Measurements from ENCODE around the gene CEP295NL.
"Not testable (repeated sequence)": the region's sequence is repeated elsewhere in the genome, so short reads cannot be mapped to it uniquely, and the experiment has no call there.

The CEP295NL gene

GRCh38 chr17:78903101-78903779, at the start of gene CEP295NL:
Gene CEP295NL (minus strand): TSS chr17:78903201. CDS start chr17:78901828, 1,373 bp downstream.
- no peak for DNase-seq

GRCh38 chr17:78952706-78953105, 49.7 kb upstream of the CEP295NL start:
- no peak for DNase-seq

GRCh38 chr17:78951967-78952551, 49.1 kb upstream of the CEP295NL start:
- DNase-seq: no peak

GRCh38 chr17:78950870-78951269, 47.9 kb upstream of the CEP295NL start:
- DNase-seq: no peak

- no peak for DNase-seq
Measured at GRCh38 chr17:78947235-78948149, 44.5 kb upstream of the CEP295NL start.

- DNase-seq: no peak
Measured at GRCh38 chr17:78946631-78947030, 43.6 kb upstream of the CEP295NL start.

- no peak for DNase-seq
Measured at GRCh38 chr17:78946131-78946530, 43.1 kb upstream of the CEP295NL start.

GRCh38 chr17:78945455-78945854, 42.5 kb upstream of the CEP295NL start:
- DNase-seq: not testable (repeated sequence)

GRCh38 chr17:78944956-78945355, 42.0 kb upstream of the CEP295NL start:
- no peak for DNase-seq

- DNase-seq: no peak
Measured at GRCh38 chr17:78944026-78944425, 41.0 kb upstream of the CEP295NL start.

GRCh38 chr17:78940708-78941107, 37.7 kb upstream of the CEP295NL start:
- no peak for DNase-seq

- DNase-seq: no peak
Measured at GRCh38 chr17:78940258-78940657, 37.3 kb upstream of the CEP295NL start.

- DNase-seq: no peak
Measured at GRCh38 chr17:78939615-78940014, 36.6 kb upstream of the CEP295NL start.

- no peak for DNase-seq
Measured at GRCh38 chr17:78937561-78937960, 34.6 kb upstream of the CEP295NL start.

- DNase-seq: no peak
Measured at GRCh38 chr17:78935419-78936323, 32.7 kb upstream of the CEP295NL start.

- no peak for DNase-seq
Measured at GRCh38 chr17:78934681-78935418, 31.8 kb upstream of the CEP295NL start.

GRCh38 chr17:78933959-78934568, 31.1 kb upstream of the CEP295NL start:
- no peak for DNase-seq

GRCh38 chr17:78933025-78933958, 30.3 kb upstream of the CEP295NL start:
- no peak for DNase-seq

GRCh38 chr17:78929908-78930775, 27.1 kb upstream of the CEP295NL start:
- DNase-seq: no peak

All from activated naive CD4-positive, alpha-beta T cell (primary cell).